ENCODE measurements around the gene KIF5B. TPM values are rescaled to one million over a fixed set of nuclear protein-coding genes. Genes with fewer than 3 reads are reported as not detected.

KIF5B gene
- total and polyA plus RNA-seq, 2 experiments from 2014 or later, result 63.5 to 81.8 TPM

DNA sequence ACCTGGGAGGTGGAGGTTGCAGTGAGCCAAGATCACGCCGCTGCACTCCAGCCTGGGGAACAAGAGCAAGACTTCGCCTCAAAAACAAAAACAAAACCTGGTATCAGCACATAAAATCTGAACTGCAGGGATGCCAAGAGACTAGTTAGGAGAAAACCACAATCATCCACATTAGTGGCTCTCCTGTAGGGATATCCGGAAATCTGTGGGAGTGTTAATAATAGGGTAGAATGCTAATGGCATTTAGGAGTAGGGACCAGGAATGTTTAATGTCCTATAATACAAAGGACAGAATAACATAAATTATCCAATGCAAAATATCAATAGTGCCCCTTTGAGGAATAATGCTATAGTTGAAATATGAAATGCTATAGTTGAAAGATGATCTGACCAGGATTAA lies 24.3 kb downstream of the KIF5B start:
- DNase-seq (ENCODE audit: low spot score) (no peak), ATAC-seq (no peak)
- TF ChIP-seq ZNF114 (CRISPR knock-in tag; IDR thresholded peaks at IDR 0.05) (no peak), EZH2 (IDR thresholded peaks at IDR 0.05; ENCODE audit: low read depth, unreplicated experiment) (no peak), STAT1 (IDR thresholded peaks at IDR 0.05; ENCODE audit: unreplicated experiment) (no peak), NANOG (IDR thresholded peaks at IDR 0.05; ENCODE audit: borderline replicate concordance) (no peak), ZNF462 (CRISPR knock-in tag; IDR thresholded peaks at IDR 0.05) (no peak)
- Mint-ChIP-seq H3K9me3 (no peaks in the 10 kb centered on the region), H3K36me3 (ENCODE audit: low read depth) (peaks cover 94% of the 10 kb centered on the region), H3K27ac (peak overlapping the region; percentile 19; the same call in 1 of the 2 replicates), H3K27me3 (ENCODE audit: insufficient read depth, low read depth, poor library complexity) (peaks cover 3% of the 10 kb centered on the region), H3K4me3 (no peak overlapping the region), H3K4me1 (peaks cover 9% of the 10 kb centered on the region; the same call in 2 of the 3 replicates)
- H3K9me2 ChIP-seq (ENCODE audit: insufficient read depth), result no peaks in the 10 kb centered on the region
- H3K27ac ChIP-seq (ENCODE audit: low read depth), result no peak overlapping the region
- H2AFZ ChIP-seq, result no peak overlapping the region
- no peak overlapping the region for H3K4me2 ChIP-seq
- H4K20me1 ChIP-seq (replicated peaks; ENCODE audit: insufficient read depth), result peaks cover 15% of the 10 kb centered on the region; the same call in 1 of the 2 replicates
- H3K4me1 ChIP-seq (ENCODE audit: insufficient read depth), result no peaks in the 10 kb centered on the region
- H3F3A ChIP-seq (replicated peaks; ENCODE audit: low read depth), result no peaks in the 10 kb centered on the region
- H3K27me3 ChIP-seq (ENCODE audit: insufficient read depth), result no peaks in the 10 kb centered on the region
- peaks cover 95% of the 10 kb centered on the region for H3K36me3 ChIP-seq (ENCODE audit: insufficient read depth)
- peaks cover 47% of the 10 kb centered on the region for H3K79me2 ChIP-seq (replicated peaks; ENCODE audit: insufficient read depth)
- H3K4me3 ChIP-seq, result no peak overlapping the region

- H3K79me2 ChIP-seq (replicated peaks; ENCODE audit: insufficient read depth), result peaks cover 44% of the 10 kb centered on the region
- peaks cover 94% of the 10 kb centered on the region for H3K36me3 Mint-ChIP-seq (ENCODE audit: low read depth)
- no peaks in the 10 kb centered on the region for H3K9me3 Mint-ChIP-seq
- TF ChIP-seq POLR2AphosphoS5 (IDR thresholded peaks at IDR 0.05; ENCODE audit: low read depth), result no peak
- TF ChIP-seq STAT1 (IDR thresholded peaks at IDR 0.05; ENCODE audit: unreplicated experiment), result no peak
- no peak for TF ChIP-seq CREB1 (CRISPR knock-in tag; IDR thresholded peaks at IDR 0.05; ENCODE audit: low read depth)
- no peak for TF ChIP-seq ZNF331 (CRISPR knock-in tag; IDR thresholded peaks at IDR 0.05; ENCODE audit: low read depth)
- TF ChIP-seq, protein P1, sequence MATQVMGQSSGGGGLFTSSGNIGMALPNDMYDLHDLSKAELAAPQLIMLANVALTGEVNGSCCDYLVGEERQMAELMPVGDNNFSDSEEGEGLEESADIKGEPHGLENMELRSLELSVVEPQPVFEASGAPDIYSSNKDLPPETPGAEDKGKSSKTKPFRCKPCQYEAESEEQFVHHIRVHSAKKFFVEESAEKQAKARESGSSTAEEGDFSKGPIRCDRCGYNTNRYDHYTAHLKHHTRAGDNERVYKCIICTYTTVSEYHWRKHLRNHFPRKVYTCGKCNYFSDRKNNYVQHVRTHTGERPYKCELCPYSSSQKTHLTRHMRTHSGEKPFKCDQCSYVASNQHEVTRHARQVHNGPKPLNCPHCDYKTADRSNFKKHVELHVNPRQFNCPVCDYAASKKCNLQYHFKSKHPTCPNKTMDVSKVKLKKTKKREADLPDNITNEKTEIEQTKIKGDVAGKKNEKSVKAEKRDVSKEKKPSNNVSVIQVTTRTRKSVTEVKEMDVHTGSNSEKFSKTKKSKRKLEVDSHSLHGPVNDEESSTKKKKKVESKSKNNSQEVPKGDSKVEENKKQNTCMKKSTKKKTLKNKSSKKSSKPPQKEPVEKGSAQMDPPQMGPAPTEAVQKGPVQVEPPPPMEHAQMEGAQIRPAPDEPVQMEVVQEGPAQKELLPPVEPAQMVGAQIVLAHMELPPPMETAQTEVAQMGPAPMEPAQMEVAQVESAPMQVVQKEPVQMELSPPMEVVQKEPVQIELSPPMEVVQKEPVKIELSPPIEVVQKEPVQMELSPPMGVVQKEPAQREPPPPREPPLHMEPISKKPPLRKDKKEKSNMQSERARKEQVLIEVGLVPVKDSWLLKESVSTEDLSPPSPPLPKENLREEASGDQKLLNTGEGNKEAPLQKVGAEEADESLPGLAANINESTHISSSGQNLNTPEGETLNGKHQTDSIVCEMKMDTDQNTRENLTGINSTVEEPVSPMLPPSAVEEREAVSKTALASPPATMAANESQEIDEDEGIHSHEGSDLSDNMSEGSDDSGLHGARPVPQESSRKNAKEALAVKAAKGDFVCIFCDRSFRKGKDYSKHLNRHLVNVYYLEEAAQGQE (IDR thresholded peaks at IDR 0.05; ENCODE audit: unreplicated experiment), result no peak
- TF ChIP-seq EZH2 (IDR thresholded peaks at IDR 0.05; ENCODE audit: low read depth, unreplicated experiment), result no peak
- TF ChIP-seq, protein P2, sequence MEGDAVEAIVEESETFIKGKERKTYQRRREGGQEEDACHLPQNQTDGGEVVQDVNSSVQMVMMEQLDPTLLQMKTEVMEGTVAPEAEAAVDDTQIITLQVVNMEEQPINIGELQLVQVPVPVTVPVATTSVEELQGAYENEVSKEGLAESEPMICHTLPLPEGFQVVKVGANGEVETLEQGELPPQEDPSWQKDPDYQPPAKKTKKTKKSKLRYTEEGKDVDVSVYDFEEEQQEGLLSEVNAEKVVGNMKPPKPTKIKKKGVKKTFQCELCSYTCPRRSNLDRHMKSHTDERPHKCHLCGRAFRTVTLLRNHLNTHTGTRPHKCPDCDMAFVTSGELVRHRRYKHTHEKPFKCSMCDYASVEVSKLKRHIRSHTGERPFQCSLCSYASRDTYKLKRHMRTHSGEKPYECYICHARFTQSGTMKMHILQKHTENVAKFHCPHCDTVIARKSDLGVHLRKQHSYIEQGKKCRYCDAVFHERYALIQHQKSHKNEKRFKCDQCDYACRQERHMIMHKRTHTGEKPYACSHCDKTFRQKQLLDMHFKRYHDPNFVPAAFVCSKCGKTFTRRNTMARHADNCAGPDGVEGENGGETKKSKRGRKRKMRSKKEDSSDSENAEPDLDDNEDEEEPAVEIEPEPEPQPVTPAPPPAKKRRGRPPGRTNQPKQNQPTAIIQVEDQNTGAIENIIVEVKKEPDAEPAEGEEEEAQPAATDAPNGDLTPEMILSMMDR (conservative IDR thresholded peaks at IDR 0.05; ENCODE audit: low read depth in 2 of 2), result no peak
- TF ChIP-seq JUNB (IDR thresholded peaks at IDR 0.05; ENCODE audit: unreplicated experiment), result no peak
- TF ChIP-seq NANOG (IDR thresholded peaks at IDR 0.05; ENCODE audit: borderline replicate concordance), result no peak
Observed at GRCh38 chr10:32031424-32031823, 24.8 kb downstream of the KIF5B start.

More at GRCh38 chr10:32031424-32031823, 24.8 kb downstream of the KIF5B start:
- no peaks in the 10 kb centered on the region for H3K27me3 ChIP-seq (ENCODE audit: insufficient read depth)
- no peak overlapping the region for H3K4me2 ChIP-seq
- Mint-ChIP-seq H3K27me3 (ENCODE audit: insufficient read depth, low read depth, poor library complexity) (peaks cover 3% of the 10 kb centered on the region), H3K4me1 (peaks cover 9% of the 10 kb centered on the region; the same call in 2 of the 3 replicates), H3K4me3 (no peak overlapping the region), H3K27ac (peak overlapping the region; percentile 40)
- H3K27ac ChIP-seq (ENCODE audit: low read depth), result no peak overlapping the region
- H3K9me2 ChIP-seq (ENCODE audit: insufficient read depth), result no peaks in the 10 kb centered on the region
- ATAC-seq, result no peak
- H3K4me3 ChIP-seq, result no peak overlapping the region
- H3F3A ChIP-seq (replicated peaks; ENCODE audit: low read depth), result no peaks in the 10 kb centered on the region
- peaks cover 15% of the 10 kb centered on the region; the same call in 1 of the 2 replicates for H4K20me1 ChIP-seq (replicated peaks; ENCODE audit: insufficient read depth)
- H2AFZ ChIP-seq, result no peak overlapping the region
- no peak for DNase-seq (ENCODE audit: low spot score)
- H3K36me3 ChIP-seq (ENCODE audit: insufficient read depth), result peaks cover 90% of the 10 kb centered on the region
- H3K4me1 ChIP-seq (ENCODE audit: insufficient read depth), result no peaks in the 10 kb centered on the region

All from GM23338 (cell line).